NT2/D1 (cell line): ENCODE measurements around the gene PRCD.
A peak's percentile ranks its signal among the peaks of the same experiment; 100 is the strongest.
"Not testable (repeated sequence)": the region's sequence is repeated elsewhere in the genome, so short reads cannot be mapped to it uniquely, and the experiment has no call there.

Source experiments
- DNase-seq: peaks from one replicate; pipeline ENCODE4 v3.0.0-alpha.2; 2011; ENCODE audit warnings: low read depth, low spot score
- H3K27me3 ChIP-seq: 2 replicates; pipeline ENCODE4 v1.6.0; 2011; ENCODE audit warnings: mild to moderate bottlenecking; ENCODE audit not compliant: insufficient read length, insufficient read depth
- H3K36me3 ChIP-seq: 2 replicates; pipeline ENCODE4 v1.6.1; 2011; ENCODE audit warnings: mild to moderate bottlenecking, low read length, mixed read lengths; ENCODE audit not compliant: insufficient read depth, insufficient read length
- H3K4me1 ChIP-seq: 2 replicates; pipeline ENCODE4 v1.5.1; 2011; ENCODE audit not compliant: insufficient read depth, insufficient read length
- H3K4me3 ChIP-seq: 2 replicates; pipeline ENCODE4 v1.5.1; 2011; ENCODE audit warnings: low read depth; ENCODE audit not compliant: insufficient read length
- H3K9ac ChIP-seq: 2 replicates; pipeline ENCODE4 v1.6.0; 2011; ENCODE audit warnings: low read depth; ENCODE audit not compliant: insufficient read length
- H3K9me3 ChIP-seq: 2 replicates; pipeline ENCODE4 v1.5.1; 2011; ENCODE audit warnings: mild to moderate bottlenecking, low read length; ENCODE audit not compliant: insufficient read depth
- SUZ12 ChIP-seq: IDR thresholded peaks from 2 replicates; pipeline ENCODE4 v1.6.1; 2011; ENCODE audit not compliant: insufficient read length, insufficient read depth; ENCODE audit errors: extremely low read depth
- YY1 ChIP-seq: IDR thresholded peaks from 2 replicates; pipeline ENCODE4 v1.6.1; 2011; ENCODE audit not compliant: insufficient read length, insufficient read depth
- ZNF274 ChIP-seq: IDR thresholded peaks from 2 replicates; pipeline ENCODE4 v1.6.1; 2011; ENCODE audit warnings: mild to moderate bottlenecking, low read depth, low read length

The PRCD gene

DNA sequence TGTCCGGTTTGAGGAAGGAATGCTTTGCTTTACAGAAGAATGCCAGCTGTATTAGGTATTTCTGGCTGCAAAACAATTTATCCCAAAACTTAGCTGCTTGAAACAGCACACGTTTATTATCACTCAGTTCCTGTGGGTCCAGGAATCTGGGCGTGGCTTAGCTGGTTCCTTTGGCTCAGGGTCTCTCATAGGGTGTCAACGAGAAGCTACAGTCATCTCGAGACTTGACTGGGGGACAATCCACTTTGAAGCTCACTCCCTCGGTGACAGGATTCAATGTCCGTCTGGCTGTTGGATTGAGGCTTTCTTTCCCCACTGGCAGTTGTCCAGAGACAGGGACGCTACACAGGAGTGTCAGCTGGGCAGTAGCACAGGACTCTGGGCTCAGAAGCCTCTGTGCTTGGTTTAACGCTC lies 29.0 kb upstream of the PRCD start:
- no peaks in the 10 kb centered on the region for H3K36me3 ChIP-seq
- H3K9ac ChIP-seq: no peak overlapping the region
- TF ChIP-seq SUZ12 (no peak), ZNF274 (no peak), YY1 (no peak)
- H3K4me3 ChIP-seq: no peak overlapping the region
- peaks cover 19% of the 10 kb centered on the region for H3K27me3 ChIP-seq
- peaks cover 16% of the 10 kb centered on the region for H3K4me1 ChIP-seq
- no peaks in the 10 kb centered on the region for H3K9me3 ChIP-seq
- DNase-seq: no peak

DNA sequence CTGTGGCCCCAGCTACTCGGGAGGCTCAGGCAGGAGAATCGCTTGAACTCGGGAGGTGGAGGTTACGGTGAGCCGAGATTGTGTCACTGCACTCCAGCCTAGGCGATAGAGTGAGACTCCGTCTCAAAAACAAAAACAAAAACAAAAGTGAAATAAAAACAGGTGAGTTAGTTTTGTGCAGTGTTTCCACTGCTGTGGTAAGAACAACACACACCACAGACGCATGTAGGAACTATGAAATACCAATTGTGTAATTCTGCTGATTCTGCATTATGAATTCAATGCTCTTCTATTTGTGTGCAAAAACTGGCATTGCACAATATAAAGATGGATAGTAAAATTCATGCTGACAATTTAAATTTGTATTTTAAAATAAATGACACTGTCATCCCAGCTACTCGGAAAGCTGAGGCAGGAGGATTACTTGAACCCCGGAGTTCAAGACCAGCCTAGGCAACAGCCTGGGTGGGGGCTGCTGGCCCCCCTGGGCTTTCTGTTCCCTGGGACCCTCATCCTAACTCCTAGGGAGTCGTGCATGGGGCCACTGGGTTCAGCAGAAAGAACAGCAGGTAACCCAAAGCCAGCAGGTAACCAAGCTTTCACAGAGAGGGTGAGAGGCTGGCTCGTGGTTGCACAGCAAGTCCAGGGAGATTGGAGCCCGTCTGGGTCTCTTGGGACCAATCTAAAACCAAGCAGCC lies 28.0 kb upstream of the PRCD start:
- Histone ChIP-seq H3K4me3 (no peak overlapping the region), H3K36me3 (no peaks in the 10 kb centered on the region), H3K27me3 (peaks cover 14% of the 10 kb centered on the region), H3K9ac (no peak overlapping the region), H3K9me3 (no peaks in the 10 kb centered on the region), H3K4me1 (peaks cover 12% of the 10 kb centered on the region)
- DNase-seq: no peak
- TF ChIP-seq ZNF274: no peak
- TF ChIP-seq YY1: no peak
- no peak for TF ChIP-seq SUZ12

DNA sequence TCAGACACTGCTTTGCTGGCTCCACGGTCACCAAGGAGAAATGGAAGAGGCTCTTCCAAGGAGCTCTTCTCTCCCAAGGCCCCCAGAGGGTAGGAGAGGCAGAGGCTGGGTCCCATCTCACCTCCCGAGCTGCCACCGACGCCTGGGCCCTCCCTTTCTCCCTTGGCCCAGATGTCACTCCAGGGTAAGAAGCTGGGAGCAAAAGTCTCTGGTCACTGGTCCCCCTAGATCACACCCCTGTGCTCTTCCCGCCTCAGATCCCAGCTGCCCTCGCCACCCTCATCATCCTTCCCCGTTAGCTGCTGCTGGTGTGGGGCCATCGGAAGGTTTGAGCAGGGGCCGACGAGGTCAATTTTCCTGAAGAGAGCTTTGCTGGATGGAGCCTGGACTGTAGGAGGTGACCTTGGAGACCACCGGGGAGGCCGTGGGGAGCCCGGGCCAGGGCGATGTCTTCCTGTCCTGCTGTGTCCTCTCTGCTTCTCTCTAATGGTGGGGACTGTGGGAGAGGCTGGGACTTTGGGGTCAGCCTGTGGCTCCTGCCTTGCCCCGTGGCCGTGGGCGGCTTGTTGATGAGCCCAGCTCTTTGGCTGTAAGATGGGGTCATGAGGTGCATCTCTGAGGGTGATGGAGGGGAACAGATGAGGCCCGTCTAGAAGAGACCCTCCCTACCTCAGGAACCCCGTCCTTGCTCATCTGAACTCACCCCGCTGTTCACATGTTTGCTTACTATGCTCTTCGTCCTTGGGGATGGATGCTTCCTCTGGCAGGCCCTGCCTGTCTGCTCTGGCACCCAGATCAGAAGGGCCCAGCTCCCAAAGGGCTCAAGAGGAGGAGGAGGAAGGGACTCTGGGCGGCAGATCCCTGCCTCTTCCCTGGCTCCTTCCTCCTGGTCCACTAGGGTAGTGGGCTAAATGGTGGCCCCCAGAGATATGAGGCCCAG lies 27.2 kb upstream of the PRCD start:
- no peaks in the 10 kb centered on the region for H3K9me3 ChIP-seq
- no peak for TF ChIP-seq SUZ12
- no peak for TF ChIP-seq ZNF274
- TF ChIP-seq YY1: no peak
- H3K4me3 ChIP-seq: no peak overlapping the region
- no peak overlapping the region for H3K9ac ChIP-seq
- H3K4me1 ChIP-seq: peaks cover 9% of the 10 kb centered on the region
- peaks cover 10% of the 10 kb centered on the region for H3K27me3 ChIP-seq
- no peak for DNase-seq
- no peaks in the 10 kb centered on the region for H3K36me3 ChIP-seq

DNA sequence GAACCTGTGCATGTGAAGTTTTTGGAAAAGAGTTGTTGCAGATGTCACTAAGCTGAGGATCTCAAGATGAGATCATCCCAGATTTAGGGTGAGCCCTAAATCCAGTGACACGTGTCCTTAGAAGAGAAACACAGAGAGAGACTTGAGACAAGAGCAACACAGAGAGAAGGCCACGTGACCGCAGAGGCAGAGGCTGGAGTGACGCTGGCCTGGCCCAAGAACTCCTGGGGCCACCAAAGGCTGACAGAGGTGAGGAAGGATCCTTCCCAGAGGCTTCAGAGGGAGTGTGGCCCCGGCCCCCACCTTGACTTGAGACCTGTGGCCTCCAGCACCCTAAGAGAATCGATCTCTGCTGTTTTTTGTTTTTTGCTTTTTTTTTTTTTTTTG lies 26.5 kb upstream of the PRCD start:
- no peaks in the 10 kb centered on the region for H3K36me3 ChIP-seq
- no peak for DNase-seq
- no peak overlapping the region for H3K9ac ChIP-seq
- TF ChIP-seq SUZ12: no peak
- TF ChIP-seq ZNF274: no peak
- no peak for TF ChIP-seq YY1
- H3K4me1 ChIP-seq: peaks cover 9% of the 10 kb centered on the region
- no peak overlapping the region for H3K4me3 ChIP-seq
- no peaks in the 10 kb centered on the region for H3K9me3 ChIP-seq
- H3K27me3 ChIP-seq: peaks cover 5% of the 10 kb centered on the region

DNA sequence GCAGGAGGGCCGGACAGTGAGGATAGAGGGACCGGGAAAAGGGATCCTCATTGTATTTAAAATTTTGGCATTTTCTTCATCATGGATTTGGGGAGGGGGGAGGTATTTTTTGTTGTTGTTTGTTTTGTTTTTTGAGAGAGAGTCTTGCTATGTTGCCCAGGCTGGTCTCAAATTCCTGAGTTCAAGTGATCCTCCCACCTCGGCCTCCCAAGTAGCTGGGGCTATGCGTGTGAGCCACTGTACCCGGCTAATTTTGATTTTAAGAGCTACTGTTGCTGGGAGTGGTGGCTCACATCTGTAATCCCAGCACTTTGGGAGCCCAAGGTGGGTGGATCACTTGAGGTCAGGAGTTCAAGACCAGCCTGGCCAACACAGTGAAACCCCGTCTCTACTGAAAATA lies 25.5 kb upstream of the PRCD start:
- H3K4me1 ChIP-seq: peaks cover 11% of the 10 kb centered on the region
- DNase-seq: not testable (repeated sequence)

DNA sequence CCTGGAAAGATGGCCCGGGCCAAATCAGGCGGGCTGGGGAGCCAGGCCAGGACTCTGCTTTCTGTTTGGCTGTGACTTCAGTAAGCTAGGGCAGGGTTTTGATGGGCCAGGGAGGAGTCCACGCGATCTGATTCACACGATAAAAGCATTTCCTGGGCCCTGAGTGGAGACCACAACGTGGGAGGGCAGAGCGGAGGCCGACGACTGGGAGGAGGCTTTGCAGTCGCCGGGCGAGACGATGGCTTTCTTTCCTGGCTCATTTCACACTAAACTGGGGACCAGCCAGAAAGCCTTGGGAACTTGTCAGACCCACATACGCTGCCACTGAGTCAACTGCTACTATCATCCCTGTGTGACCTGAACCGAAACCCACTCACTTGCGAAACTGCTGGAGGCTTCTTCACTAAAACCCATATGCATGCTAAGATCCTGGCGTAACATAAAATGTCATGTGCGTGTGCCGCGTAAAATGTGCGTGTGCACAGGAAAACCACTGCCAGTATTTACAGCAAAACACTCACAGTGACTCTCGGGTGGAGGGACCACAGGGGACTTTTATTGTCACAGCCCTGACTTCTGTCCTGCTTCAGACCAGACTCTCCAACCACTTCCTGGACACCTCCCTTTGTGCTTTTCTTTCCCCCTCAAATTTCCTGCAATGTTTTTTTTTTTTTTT lies 24.4 kb upstream of the PRCD start:
- H3K9me3 ChIP-seq: no peaks in the 10 kb centered on the region
- TF ChIP-seq YY1: no peak
- no peak for TF ChIP-seq ZNF274
- no peak for TF ChIP-seq SUZ12
- peaks cover 5% of the 10 kb centered on the region for H3K27me3 ChIP-seq
- no peak for DNase-seq
- H3K4me3 ChIP-seq: no peak overlapping the region
- no peaks in the 10 kb centered on the region for H3K36me3 ChIP-seq
- H3K4me1 ChIP-seq: peaks cover 15% of the 10 kb centered on the region
- H3K9ac ChIP-seq: peak overlapping the region; percentile 12

More for the DNA sequence above, 25.5 kb upstream of the PRCD start:
- not testable (repeated sequence) for H3K9ac ChIP-seq, H3K4me3 ChIP-seq, H3K27me3 ChIP-seq, H3K9me3 ChIP-seq, H3K36me3 ChIP-seq

DNA sequence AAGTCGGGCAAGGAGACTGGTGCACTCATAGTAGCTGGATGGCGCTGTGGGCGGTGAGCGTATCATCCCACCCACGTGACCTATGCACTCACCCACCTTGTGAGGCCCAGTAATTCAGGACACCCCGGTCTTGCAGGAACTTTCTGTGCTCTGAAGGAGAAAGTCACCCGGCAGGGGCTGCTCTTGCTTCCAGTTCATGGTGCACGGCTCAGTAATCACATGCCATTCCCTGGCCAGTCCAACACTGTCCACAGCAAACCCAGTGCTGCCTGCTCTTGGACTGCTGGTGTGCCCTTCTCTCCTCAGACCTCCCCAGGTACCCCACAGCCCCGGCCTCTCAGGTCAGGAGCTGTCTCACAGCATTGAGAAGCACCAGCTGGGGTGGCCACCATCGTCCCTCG lies 22.2 kb upstream of the PRCD start:
- H3K27me3 ChIP-seq: peaks cover 3% of the 10 kb centered on the region
- no peak for DNase-seq
- H3K4me1 ChIP-seq: peaks cover 11% of the 10 kb centered on the region
- H3K9ac ChIP-seq: no peak overlapping the region
- no peaks in the 10 kb centered on the region for H3K9me3 ChIP-seq
- no peak overlapping the region for H3K4me3 ChIP-seq
- TF ChIP-seq SUZ12 (no peak), YY1 (no peak), ZNF274 (no peak)
- no peaks in the 10 kb centered on the region for H3K36me3 ChIP-seq
